ENCODE results near the gene FFAR3. TPM values are rescaled to one million over a fixed set of nuclear protein-coding genes. Genes with fewer than 3 reads are reported as not detected.
"Not testable (repeated sequence)": the region's sequence is repeated elsewhere in the genome, so short reads cannot be mapped to it uniquely, and the experiment has no call there.

Gene FFAR3
- total and polyA plus RNA-seq, 7 donors = 0.67 to 1.9 (median 1.4) TPM; not detected in 2

DNA sequence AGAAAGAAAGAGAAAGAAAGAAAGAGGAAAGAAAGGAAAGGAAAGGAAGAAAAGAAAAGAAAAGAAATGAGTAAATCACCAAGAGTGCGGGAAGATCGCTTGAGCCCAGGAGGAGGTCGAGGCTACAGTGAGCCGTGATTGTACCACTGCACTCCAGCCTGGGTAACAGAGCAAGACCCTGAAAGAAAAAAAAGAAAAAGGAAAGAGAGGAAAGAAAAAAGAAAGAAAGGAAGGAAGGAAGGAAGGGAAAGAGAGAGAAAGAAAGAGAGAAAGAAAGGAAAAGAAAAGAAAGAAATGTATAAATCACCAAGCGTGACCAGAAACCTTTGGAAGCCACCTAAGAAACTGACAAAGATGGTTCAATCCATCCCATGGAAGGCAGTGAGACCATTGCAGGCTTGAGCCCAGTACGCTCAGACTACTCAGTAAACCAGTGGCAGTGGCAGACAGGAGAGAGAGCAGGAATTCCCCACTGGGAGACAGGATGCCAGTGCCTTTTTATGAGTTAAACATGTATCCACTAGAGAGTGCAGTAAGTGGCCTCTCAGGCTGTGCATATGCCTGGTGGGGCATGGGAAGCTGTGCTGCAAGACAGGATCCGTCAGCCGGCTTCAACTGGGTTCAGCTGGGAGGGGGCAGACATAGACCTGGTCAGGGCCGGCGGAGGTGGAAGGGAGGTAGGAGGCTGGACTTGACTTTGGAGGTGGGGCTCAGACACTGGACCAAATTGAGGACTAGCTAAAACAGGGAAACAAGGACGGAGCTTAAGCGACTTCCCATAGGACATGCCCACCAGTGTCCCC lies 17.4 kb downstream of the FFAR3 start:
- no peaks in the 10 kb centered on the region for H3K36me3 ChIP-seq
- H3K27ac ChIP-seq = no peak overlapping the region
- peaks cover 0 to 10% (median 6%) of the 10 kb centered on the region in 4 donors for H3K4me1 ChIP-seq
- WGBS, 2 donors = 87% methylated on average over 12 of the region's 12 CpGs
- intact Hi-C loops (cut with DNase I) = no loop called here
- TF ChIP-seq POLR2A (IDR thresholded peaks at IDR 0.05) (no peak), CTCF (IDR thresholded peaks at IDR 0.05) (no peak), POLR2AphosphoS5 (IDR thresholded peaks at IDR 0.05) (no peak), EP300 (IDR thresholded peaks at IDR 0.05) (no peak)
- H3K4me3 ChIP-seq = no peak overlapping the region
- no peaks in the 10 kb centered on the region for H3K9me3 ChIP-seq
- no peaks in the 10 kb centered on the region for H3K27me3 ChIP-seq
- no peak for DNase-seq

GRCh38 chr19:35377656-35378055 lies 19.4 kb downstream of the FFAR3 start:
- no peaks in the 10 kb centered on the region for H3K9me3 ChIP-seq
- H3K4me3 ChIP-seq = no peak overlapping the region
- no peak for TF ChIP-seq POLR2AphosphoS5 (IDR thresholded peaks at IDR 0.05)
- no peak for TF ChIP-seq EP300 (IDR thresholded peaks at IDR 0.05)
- no peak for TF ChIP-seq CTCF (IDR thresholded peaks at IDR 0.05)
- TF ChIP-seq POLR2A (IDR thresholded peaks at IDR 0.05) = no peak
- intact Hi-C loops (cut with DNase I) = no loop called here
- 51 to 61% methylated on average over 1 of the region's 1 CpG for WGBS, 2 donors
- H3K27me3 ChIP-seq = no peaks in the 10 kb centered on the region
- no peak overlapping the region for H3K27ac ChIP-seq
- peaks cover 0 to 25% (median 11%) of the 10 kb centered on the region in 4 donors for H3K4me1 ChIP-seq
- no peak for DNase-seq
- no peaks in the 10 kb centered on the region for H3K36me3 ChIP-seq

DNA sequence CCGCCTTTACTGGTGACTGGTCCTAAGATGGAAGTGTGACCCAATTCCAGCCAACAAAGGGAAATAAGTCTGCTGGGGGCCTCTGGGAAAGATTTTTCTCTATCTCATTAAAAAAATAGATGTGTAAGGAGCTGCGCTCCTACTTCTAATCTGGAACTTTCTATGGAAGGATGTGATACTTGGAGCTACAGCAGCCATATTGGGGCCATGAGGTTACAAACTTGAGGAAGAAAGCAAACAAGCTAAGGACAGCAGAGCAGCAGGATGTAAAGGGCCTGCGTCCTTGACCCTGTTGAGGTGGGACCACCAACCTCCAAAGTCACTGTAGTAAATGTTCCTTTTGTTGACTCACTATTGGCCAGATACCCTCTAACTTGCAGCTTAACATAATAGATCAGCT lies 20.1 kb downstream of the FFAR3 start:
- H3K9me3 ChIP-seq = no peaks in the 10 kb centered on the region
- H3K36me3 ChIP-seq = no peaks in the 10 kb centered on the region
- H3K27ac ChIP-seq = no peak overlapping the region
- no peak for DNase-seq
- H3K4me1 ChIP-seq = peaks cover 0 to 31% (median 11%) of the 10 kb centered on the region in 4 donors
- TF ChIP-seq POLR2AphosphoS5 (IDR thresholded peaks at IDR 0.05) (no peak), EP300 (IDR thresholded peaks at IDR 0.05) (no peak), POLR2A (IDR thresholded peaks at IDR 0.05) (no peak), CTCF (IDR thresholded peaks at IDR 0.05) (no peak)
- H3K4me3 ChIP-seq = no peak overlapping the region
- intact Hi-C loops (cut with DNase I) = no loop called here
- no peaks in the 10 kb centered on the region for H3K27me3 ChIP-seq
- 96 to 97% methylated on average over 3 of the region's 3 CpGs for WGBS, 2 donors

DNA sequence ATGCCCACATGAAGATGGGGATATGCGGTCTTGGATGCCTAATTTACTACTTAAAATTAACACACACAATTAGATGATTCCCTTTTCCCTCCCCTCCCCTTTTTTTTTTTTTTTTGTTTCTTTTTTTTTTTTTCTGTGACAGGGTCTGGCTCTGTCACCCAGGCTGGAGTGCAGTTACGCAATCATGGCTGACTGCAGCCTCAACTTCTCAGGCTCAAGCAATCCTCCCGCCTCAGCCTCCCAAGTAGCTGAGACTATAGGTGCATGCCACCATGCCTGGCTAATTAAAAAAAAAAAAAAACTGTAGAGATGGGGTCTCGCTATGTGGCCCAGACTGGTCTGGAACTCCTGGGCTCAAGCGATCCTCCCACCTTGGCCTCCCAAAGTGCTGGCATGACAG lies 21.3 kb downstream of the FFAR3 start:
- H3K4me3 ChIP-seq; DNase-seq; H3K36me3 ChIP-seq; intact Hi-C loops (cut with DNase I); H3K9me3 ChIP-seq; H3K27me3 ChIP-seq: not testable (repeated sequence)
- 96 to 97% methylated on average over 5 of the region's 5 CpGs for WGBS, 2 donors
- Histone ChIP-seq H3K27ac (peak overlapping the region in 2 of 4 donors; percentile 55 to 65), H3K4me1 (peaks cover 0 to 40% (median 11%) of the 10 kb centered on the region in 4 donors)

DNA sequence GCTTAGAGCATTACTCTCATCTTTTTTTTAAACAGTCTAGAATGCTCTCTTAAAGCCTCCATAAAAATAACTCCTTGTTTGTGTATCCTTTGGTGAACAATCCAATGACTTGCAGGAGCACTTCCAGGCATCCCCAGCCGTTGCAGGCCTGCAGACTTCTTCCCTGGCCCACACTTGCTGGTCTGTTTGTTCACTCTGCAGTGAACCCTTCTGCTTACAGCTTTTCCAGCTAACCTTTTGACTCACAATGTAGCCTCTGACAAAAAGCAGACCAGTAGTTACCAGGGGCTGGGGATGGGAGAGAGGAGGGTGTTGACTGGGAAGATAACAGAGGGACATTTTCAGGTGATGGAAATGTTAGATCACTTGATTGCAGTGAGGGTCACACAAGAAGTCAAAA lies 21.7 kb downstream of the FFAR3 start:
- intact Hi-C loops (cut with DNase I) = no loop called here
- H3K27ac ChIP-seq = peak overlapping the region in 3 of 4 donors; percentile 35 to 65 (median 55)
- H3K4me3 ChIP-seq = no peak overlapping the region
- H3K27me3 ChIP-seq = no peaks in the 10 kb centered on the region
- no peaks in the 10 kb centered on the region for H3K9me3 ChIP-seq
- peaks cover 0 to 40% (median 11%) of the 10 kb centered on the region in 4 donors for H3K4me1 ChIP-seq
- DNase-seq = no peak
- TF ChIP-seq POLR2AphosphoS5 (IDR thresholded peaks at IDR 0.05) = peak in 3 of 4 donors; percentile 37 to 73 (median 54)
- no peak for TF ChIP-seq POLR2A (IDR thresholded peaks at IDR 0.05)
- TF ChIP-seq CTCF (IDR thresholded peaks at IDR 0.05) = no peak
- TF ChIP-seq EP300 (IDR thresholded peaks at IDR 0.05) = no peak
- WGBS, 2 donors = 22 to 45% methylated on average over 1 of the region's 1 CpG
- no peaks in the 10 kb centered on the region for H3K36me3 ChIP-seq

Measured in sigmoid colon (tissue), 7 donors.